ENCODE results near the gene EN1.

DNA sequence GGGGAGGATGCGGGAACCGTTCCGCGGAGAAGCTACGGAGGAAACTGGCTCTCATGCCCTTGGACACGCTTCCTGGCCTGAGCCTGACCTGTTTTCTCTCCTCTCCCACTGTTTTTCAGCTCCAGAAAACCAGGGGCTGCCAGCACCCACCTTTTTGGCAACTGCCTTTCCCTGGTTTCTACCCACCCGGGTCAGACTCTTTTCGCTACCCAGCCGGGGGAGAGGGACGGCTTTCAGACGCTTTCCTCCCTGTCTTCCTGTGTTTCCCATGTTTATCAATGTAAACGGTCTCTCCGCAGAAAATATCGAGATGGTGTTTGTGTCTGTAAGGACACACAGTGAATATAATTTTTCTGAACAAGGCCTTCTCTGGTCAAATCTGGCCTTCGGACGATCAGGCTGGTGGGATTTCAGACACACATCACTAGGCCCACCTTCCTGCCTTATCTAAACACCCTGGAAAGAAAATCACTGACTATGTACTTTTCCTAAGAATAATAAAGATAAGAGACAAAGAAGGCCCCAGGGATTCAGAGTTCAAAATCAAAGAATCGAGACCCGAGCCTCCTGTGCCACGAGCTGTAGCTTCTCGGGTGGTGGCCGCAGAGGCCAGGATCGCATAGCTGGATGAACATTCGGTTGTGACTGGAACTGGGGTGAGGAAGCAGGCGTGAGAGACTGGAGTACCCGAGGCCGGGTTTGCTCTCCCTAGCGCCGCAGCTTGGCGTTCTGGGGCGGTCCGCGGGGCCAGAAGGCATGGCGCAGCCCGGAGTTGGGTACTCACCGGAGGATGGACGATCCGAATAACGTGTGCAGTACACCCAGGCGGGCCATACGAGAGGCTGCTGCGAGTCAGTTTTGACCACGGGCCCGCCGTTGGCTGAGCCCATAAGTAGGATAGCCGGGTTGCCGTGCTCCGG is 1.7 kb downstream of the EN1 start:
- TF ChIP-seq POLR2A (IDR thresholded peaks at IDR 0.05) (no peak), CTCF (IDR thresholded peaks at IDR 0.05) (no peak)
